Activated B cell treated with CpG ODN at 0.5 μM for 24 hours (primary cell): ENCODE results near the gene GALNT4. TPM values are rescaled to one million over a fixed set of nuclear protein-coding genes. Genes with fewer than 3 reads are reported as not detected.

Experiments used
- ATAC-seq: fragments of 200-7000 bp; cut with Tn5 transposase; one replicate; pipeline ENCODE4 v1.10.0; 2021; ENCODE audit warnings: low read depth, mild to moderate bottlenecking, moderate library complexity
- CTCF ChIA-PET: fragments of 350-600 bp; sonication (Branson Sonifier 250); formaldehyde crosslinking; loops from one replicate; lab custom pipeline; 2021; ENCODE audit warnings: antibody characterized with exemption; lab: Charles Lee
- POLR2A ChIA-PET: fragments of 350-600 bp; sonication (Branson Sonifier 250); formaldehyde crosslinking; loops from one replicate; lab custom pipeline; 2021; ENCODE audit warnings: antibody characterized with exemption; lab: Charles Lee
- DNase-seq: peaks from one replicate; pipeline ENCODE4 v3.0.0; 2022
- H3K27ac Mint-ChIP-seq: one replicate; pipeline ENCODE4 v1.8.0; 2020; ENCODE audit warnings: mixed read lengths
- H3K27me3 Mint-ChIP-seq: one replicate; pipeline ENCODE4 v1.8.0; 2021; ENCODE audit warnings: mixed read lengths
- H3K36me3 Mint-ChIP-seq: one replicate; pipeline ENCODE4 v1.8.0; 2021; ENCODE audit warnings: low read depth, mixed read lengths
- H3K4me1 Mint-ChIP-seq: one replicate; pipeline ENCODE4 v1.8.0; 2021; ENCODE audit warnings: mixed read lengths
- H3K4me3 Mint-ChIP-seq: one replicate; pipeline ENCODE4 v1.8.0; 2020; ENCODE audit warnings: mild to moderate bottlenecking, mixed read lengths
- H3K9me3 Mint-ChIP-seq: one replicate; pipeline ENCODE4 v1.8.0; 2020; ENCODE audit warnings: mixed read lengths
- intact Hi-C: fragments of 100-400 bp; cut with micrococcal nuclease; formaldehyde crosslinking; loops from one replicate; pipeline ENCODE4 v1.15.1; 2024
- total RNA-seq: library from RNA; stranded (reverse); gene quantifications from 2 replicates; pipeline ENCODE4 v1.2.3, GENCODE V29; 2022
- TF ChIP-seq, protein P1 (sequence below): fragments of 200-600 bp; IDR thresholded peaks from one replicate; pipeline ENCODE4 v1.8.0; 2022; ENCODE audit warnings: antibody characterized with exemption, mild to moderate bottlenecking

The GALNT4 gene
- total RNA-seq, 1 donor from 2014 or later: 6.2 TPM

DNA sequence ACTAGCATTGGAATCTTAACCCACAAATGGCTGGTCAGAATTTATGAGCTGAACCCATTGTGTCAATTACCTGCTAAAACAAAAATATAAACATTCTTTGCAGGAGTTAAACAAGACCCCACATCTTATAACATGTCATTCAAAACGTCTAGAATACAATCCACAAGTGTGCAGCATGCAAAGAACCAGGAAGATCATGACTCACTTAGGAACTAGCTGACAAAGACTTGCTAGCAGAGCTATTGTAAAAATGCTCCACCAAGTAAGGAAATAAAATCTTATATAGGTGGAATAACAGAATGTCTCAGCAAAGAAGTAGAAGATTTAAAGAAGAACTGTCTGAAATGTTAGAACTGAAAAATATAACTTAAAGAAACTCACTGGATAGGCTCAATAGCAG lies 27.8 kb upstream of the GALNT4 start:
- Mint-ChIP-seq H3K36me3 (no peaks in the 10 kb centered on the region), H3K9me3 (no peaks in the 10 kb centered on the region), H3K4me3 (no peak overlapping the region), H3K27ac (no peak overlapping the region), H3K27me3 (no peaks in the 10 kb centered on the region), H3K4me1 (no peaks in the 10 kb centered on the region)
- intact Hi-C loops: no loop called here
- TF ChIP-seq, protein P1, sequence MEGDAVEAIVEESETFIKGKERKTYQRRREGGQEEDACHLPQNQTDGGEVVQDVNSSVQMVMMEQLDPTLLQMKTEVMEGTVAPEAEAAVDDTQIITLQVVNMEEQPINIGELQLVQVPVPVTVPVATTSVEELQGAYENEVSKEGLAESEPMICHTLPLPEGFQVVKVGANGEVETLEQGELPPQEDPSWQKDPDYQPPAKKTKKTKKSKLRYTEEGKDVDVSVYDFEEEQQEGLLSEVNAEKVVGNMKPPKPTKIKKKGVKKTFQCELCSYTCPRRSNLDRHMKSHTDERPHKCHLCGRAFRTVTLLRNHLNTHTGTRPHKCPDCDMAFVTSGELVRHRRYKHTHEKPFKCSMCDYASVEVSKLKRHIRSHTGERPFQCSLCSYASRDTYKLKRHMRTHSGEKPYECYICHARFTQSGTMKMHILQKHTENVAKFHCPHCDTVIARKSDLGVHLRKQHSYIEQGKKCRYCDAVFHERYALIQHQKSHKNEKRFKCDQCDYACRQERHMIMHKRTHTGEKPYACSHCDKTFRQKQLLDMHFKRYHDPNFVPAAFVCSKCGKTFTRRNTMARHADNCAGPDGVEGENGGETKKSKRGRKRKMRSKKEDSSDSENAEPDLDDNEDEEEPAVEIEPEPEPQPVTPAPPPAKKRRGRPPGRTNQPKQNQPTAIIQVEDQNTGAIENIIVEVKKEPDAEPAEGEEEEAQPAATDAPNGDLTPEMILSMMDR: no peak
- DNase-seq (no peak), ATAC-seq (no peak)
- ChIA-PET CTCF (interaction anchor here (0.6 to 2.1 kb wide), 2 partner anchors 9 to 407 kb away, joined by 3 to 8 read pairs; no protein-coding TSS in a partner anchor), POLR2A (no interaction called here)

DNA sequence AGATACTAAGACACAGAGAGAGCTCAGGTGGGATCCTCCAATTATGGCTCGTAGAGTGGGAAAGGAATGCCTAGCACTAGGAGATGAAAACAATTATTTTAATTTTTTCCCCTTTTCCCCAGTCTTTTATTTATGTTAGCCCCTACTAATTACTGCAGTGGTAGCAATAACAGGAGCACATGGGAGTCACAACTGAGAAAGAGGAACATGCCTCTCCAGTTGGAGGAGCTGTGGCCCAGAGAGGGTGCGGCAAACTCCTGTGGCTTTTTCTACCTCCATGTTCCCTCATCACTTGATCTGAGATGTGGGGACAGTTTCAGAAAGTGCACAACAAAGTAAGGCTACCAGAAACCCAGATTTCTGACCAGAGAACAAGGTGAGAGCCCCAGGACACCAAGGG lies 27.2 kb upstream of the GALNT4 start:
- POLR2A ChIA-PET: no interaction called here
- intact Hi-C loops: no loop called here

DNA sequence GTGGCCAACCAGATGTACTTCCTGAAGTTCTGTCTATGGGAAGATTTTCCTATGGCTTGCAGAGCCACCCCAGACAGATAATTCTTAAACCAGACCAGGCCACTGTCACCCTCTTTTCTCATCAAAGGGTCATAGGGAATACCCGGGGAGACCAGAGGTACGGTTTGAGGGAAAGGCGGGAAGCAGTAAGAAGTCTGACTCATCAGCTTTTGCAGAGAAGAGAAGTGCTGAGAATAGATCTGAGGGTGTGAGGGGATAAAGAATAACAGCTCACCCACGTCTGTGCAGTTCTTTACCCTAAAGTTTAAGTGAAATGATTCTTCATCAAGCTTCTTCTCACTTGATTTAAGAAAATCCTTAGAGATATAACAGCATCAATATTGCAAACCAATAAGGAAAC lies 22.5 kb upstream of the GALNT4 start:
- no peak for ATAC-seq
- TF ChIP-seq, protein P1: no peak
- no peak overlapping the region for H3K27ac Mint-ChIP-seq
- H3K36me3 Mint-ChIP-seq: no peaks in the 10 kb centered on the region
- POLR2A ChIA-PET: no interaction called here
- intact Hi-C loops: loop anchor here (10.0 kb wide), 3 partner anchors 788 to 1148 kb away; no protein-coding TSS in a partner anchor
- H3K9me3 Mint-ChIP-seq: no peaks in the 10 kb centered on the region
- peaks cover 11% of the 10 kb centered on the region for H3K4me1 Mint-ChIP-seq
- H3K4me3 Mint-ChIP-seq: no peak overlapping the region
- no peak for DNase-seq
- CTCF ChIA-PET: interaction anchor here (1.0 to 1.1 kb wide), 2 partner anchors 467 to 557 kb away, joined by 3 to 4 read pairs; no protein-coding TSS in a partner anchor
- H3K27me3 Mint-ChIP-seq: no peaks in the 10 kb centered on the region

More for the DNA sequence above, 27.2 kb upstream of the GALNT4 start:
- H3K4me1 Mint-ChIP-seq: no peaks in the 10 kb centered on the region
- H3K4me3 Mint-ChIP-seq: no peak overlapping the region
- ATAC-seq (no peak), DNase-seq (no peak)
- no peaks in the 10 kb centered on the region for H3K36me3 Mint-ChIP-seq
- H3K27ac Mint-ChIP-seq: no peak overlapping the region
- CTCF ChIA-PET: interaction anchor here (2.1 kb wide), 1 partner anchor 8 kb away, joined by 8 read pairs; no protein-coding TSS in a partner anchor
- TF ChIP-seq, protein P1: no peak
- H3K9me3 Mint-ChIP-seq: no peaks in the 10 kb centered on the region
- no peaks in the 10 kb centered on the region for H3K27me3 Mint-ChIP-seq

DNA sequence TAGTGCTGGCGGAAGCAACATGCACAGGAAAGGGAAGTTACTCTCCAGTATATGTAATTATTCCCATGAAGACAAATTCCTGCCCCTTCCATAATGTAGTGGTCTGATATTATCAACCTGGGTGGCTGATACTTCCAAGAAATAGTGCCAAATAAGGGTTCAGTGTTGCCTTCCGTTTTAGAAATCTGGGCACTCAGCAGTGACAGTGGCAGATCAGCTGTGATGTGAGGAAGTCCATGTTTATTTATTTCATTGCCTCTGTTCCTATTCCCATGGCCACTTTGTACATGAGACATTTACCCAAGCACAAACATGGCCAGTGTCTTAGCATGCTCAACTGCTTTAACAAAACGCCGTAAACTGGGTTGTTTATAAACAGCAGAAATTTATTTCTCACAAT lies 21.6 kb upstream of the GALNT4 start:
- intact Hi-C loops: loop anchor here (10.0 kb wide), 3 partner anchors 789 to 1149 kb away; no protein-coding TSS in a partner anchor
- H3K4me1 Mint-ChIP-seq: peaks cover 11% of the 10 kb centered on the region

DNA sequence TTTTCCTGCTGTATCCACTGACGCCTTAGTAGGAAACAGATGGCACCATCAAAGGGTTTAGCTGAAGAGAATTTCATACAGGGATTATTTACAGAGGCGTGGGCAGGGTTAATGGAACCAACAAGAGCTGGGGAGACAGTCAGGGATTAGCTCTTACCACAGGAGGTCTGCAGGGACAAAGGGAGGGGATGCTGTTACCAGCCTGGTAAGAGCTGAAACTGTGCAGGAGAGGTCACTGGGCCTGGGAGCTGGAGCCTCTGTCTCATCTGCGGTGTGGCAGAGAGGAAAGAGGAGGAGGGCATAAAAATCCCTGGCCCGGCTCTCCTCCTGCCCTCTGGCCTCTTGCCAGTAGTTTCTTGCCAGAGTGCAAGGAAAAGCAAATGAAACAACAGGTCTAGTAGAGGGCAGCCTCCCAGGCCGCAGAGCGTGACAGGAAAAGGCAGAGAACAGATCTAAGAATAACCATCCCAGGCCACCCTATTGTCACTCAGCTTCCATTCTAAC lies 20.1 kb upstream of the GALNT4 start:
- no peak overlapping the region for H3K27ac Mint-ChIP-seq
- ChIA-PET POLR2A (interaction anchor here (0.8 to 1.2 kb wide), 2 partner anchors 164 to 337 kb away, joined by 3 to 4 read pairs; partner anchors contain the start of gene ATP2B1), CTCF (interaction anchor here (0.6 to 3.1 kb wide), 13 partner anchors 11 to 1398 kb away, joined by 3 to 63 read pairs (median 4); no protein-coding TSS in a partner anchor)
- TF ChIP-seq, protein P1: no peak
- H3K4me1 Mint-ChIP-seq: peaks cover 11% of the 10 kb centered on the region
- H3K9me3 Mint-ChIP-seq: no peaks in the 10 kb centered on the region
- intact Hi-C loops: loop anchor here (5.0 to 10.0 kb wide), 4 partner anchors 418 to 1150 kb away; no protein-coding TSS in a partner anchor
- H3K27me3 Mint-ChIP-seq: no peaks in the 10 kb centered on the region
- no peaks in the 10 kb centered on the region for H3K36me3 Mint-ChIP-seq
- ATAC-seq (no peak), DNase-seq (no peak)
- no peak overlapping the region for H3K4me3 Mint-ChIP-seq

More for the DNA sequence above, 21.6 kb upstream of the GALNT4 start:
- no peak for DNase-seq
- no peak for ATAC-seq
- Mint-ChIP-seq H3K4me3 (no peak overlapping the region), H3K27me3 (no peaks in the 10 kb centered on the region), H3K9me3 (no peaks in the 10 kb centered on the region), H3K36me3 (no peaks in the 10 kb centered on the region), H3K27ac (no peak overlapping the region)
- ChIA-PET POLR2A (no interaction called here), CTCF (interaction anchor here (0.9 kb wide), 1 partner anchor 467 kb away, joined by 3 read pairs; no protein-coding TSS in a partner anchor)
- TF ChIP-seq, protein P1: no peak
